ENCODE results near the gene PHYHIPL. TPM values are rescaled to one million over a fixed set of nuclear protein-coding genes. Genes with fewer than 3 reads are reported as not detected.
A peak's percentile ranks its signal among the peaks of the same experiment; 100 is the strongest.
"Not testable (repeated sequence)": the region's sequence is repeated elsewhere in the genome, so short reads cannot be mapped to it uniquely, and the experiment has no call there.

Gene PHYHIPL
- total and polyA plus RNA-seq, 4 donors, result 40.1 to 251 (median 143) TPM

DNA sequence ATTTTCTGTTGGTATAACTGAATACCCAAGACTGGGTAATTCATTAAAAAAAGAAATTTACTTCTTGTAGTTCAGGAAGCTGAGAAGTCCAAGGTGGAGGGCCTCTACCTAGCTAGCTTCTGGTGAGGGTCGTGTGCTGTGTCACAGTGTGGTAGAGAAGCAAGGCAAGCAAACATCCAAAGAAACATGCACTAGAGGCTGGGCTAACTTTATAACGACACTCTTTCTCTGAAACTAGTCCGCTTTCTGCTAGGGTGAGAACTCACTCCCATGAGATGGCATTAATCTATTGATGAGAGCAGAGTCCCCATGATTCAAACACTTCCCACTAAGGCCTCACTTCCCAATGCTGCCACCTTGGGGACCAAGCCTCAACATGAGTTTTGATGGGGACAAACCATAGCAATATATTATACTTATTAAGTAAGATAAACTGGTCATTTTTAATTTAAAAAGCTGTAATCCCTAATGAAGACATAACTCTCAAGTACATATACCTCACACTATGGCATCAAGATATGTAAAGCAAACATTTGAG lies 50.8 kb downstream of the PHYHIPL start:
- Histone ChIP-seq H3K9me3 (ENCODE audit: control insufficient read depth, insufficient read depth, low read length) (no peaks in the 10 kb centered on the region), H3K27me3 (ENCODE audit: control insufficient read depth, insufficient read depth, low read length) (no peaks in the 10 kb centered on the region), H3K4me1 (ENCODE audit: control insufficient read depth, insufficient read depth, low read length) (no peaks in the 10 kb centered on the region), H3K4me3 (ENCODE audit: low read depth, low read length) (no peak overlapping the region), H3K27ac (ENCODE audit: low read depth, low read length) (no peak overlapping the region), H3K36me3 (ENCODE audit: control insufficient read depth, insufficient read depth, low read length) (no peaks in the 10 kb centered on the region)
- DNase-seq (ENCODE audit: low read depth in 4 of 6, low spot score in 6 of 6), result no peak
- WGBS (ENCODE audit: insufficient coverage), result 100% methylated on average over 1 of the region's 3 CpGs

DNA sequence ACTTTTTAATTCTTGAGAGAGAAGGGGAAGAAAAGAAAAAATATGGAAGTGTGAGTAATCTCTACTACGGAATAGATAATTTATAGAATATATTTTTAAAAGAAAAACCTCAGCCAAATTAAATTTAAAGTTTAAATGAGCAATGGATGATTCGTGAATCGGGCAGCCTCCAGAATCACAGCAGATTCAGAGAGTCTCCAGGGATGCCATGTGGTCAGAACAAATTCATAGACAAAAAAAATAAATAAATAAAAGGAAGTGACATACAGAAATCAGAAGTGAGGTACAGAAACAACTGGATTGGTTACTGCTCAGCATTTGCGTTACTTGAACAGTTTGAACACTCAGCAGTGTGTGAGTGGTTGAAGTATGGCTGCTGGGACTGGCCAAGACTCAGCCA lies 53.0 kb downstream of the PHYHIPL start:
- DNase-seq (ENCODE audit: low read depth in 4 of 6, low spot score in 6 of 6), result no peak
- no peaks in the 10 kb centered on the region for H3K27me3 ChIP-seq (ENCODE audit: control insufficient read depth, insufficient read depth, low read length)
- no peak overlapping the region for H3K4me3 ChIP-seq (ENCODE audit: low read depth, low read length)
- no peaks in the 10 kb centered on the region for H3K4me1 ChIP-seq (ENCODE audit: control insufficient read depth, insufficient read depth, low read length)
- 82% methylated on average over 1 of the region's 4 CpGs for WGBS (ENCODE audit: insufficient coverage)
- no peak overlapping the region for H3K27ac ChIP-seq (ENCODE audit: low read depth, low read length)
- no peaks in the 10 kb centered on the region for H3K9me3 ChIP-seq (ENCODE audit: control insufficient read depth, insufficient read depth, low read length)
- H3K36me3 ChIP-seq (ENCODE audit: control insufficient read depth, insufficient read depth, low read length), result no peaks in the 10 kb centered on the region

DNA sequence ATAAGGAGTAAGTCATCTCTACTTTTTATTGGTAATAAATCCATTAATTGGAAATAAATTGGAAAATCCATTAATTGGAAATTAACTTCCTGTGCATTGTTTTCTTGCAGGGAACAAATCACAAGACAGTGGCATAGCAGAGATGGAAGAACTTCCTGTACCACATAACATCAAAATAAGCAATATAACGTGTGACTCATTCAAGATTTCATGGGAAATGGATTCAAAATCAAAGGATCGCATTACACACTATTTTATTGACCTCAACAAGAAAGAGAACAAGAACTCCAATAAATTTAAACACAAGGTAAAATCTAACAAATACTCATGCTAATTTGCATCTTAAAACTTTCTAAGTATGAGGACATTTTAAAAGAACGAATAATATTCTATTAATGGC lies 57.8 kb downstream of the PHYHIPL start:
- Histone ChIP-seq H3K4me3 (ENCODE audit: low read depth, low read length) (no peak overlapping the region), H3K27me3 (ENCODE audit: control insufficient read depth, insufficient read depth, low read length) (no peaks in the 10 kb centered on the region), H3K36me3 (ENCODE audit: control insufficient read depth, insufficient read depth, low read length) (peaks cover 5% of the 10 kb centered on the region), H3K9me3 (ENCODE audit: control insufficient read depth, insufficient read depth, low read length) (no peaks in the 10 kb centered on the region), H3K27ac (ENCODE audit: low read depth, low read length) (no peak overlapping the region), H3K4me1 (ENCODE audit: control insufficient read depth, insufficient read depth, low read length) (no peaks in the 10 kb centered on the region)
- no CpG with 5 or more reads among the region's 3 CpGs for WGBS (ENCODE audit: insufficient coverage)
- DNase-seq (ENCODE audit: low read depth in 4 of 6, low spot score in 6 of 6), result no peak

DNA sequence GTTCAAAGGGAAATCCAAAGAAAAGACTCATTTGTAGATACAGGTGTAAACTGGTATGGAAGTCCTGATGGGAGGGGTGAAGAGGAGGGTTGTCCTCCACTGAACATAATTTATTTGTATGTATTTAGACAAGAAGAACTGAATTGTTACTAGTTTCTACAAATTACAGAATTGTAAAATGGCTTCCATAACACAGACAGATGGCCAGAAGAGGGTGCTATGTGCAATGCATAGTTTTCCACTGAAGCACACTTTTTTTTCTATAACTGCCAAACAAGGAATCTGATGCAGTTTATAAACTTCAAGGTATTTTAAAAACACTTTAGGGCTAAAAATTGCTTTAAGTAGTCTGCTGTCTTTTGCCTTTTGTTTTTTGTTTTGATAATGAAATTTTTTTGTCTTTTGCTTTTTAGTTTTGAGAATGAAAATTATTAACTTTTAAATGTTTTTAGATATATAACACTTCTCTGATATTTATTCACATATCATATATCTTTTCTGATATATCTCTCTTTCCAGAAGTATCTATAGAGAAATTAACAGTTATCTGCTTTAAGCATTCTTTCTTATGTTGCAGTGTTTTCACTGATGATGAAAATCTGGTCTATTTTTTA lies 58.5 kb downstream of the PHYHIPL start:
- H3K36me3 ChIP-seq (ENCODE audit: control insufficient read depth, insufficient read depth, low read length), result peaks cover 7% of the 10 kb centered on the region

DNA sequence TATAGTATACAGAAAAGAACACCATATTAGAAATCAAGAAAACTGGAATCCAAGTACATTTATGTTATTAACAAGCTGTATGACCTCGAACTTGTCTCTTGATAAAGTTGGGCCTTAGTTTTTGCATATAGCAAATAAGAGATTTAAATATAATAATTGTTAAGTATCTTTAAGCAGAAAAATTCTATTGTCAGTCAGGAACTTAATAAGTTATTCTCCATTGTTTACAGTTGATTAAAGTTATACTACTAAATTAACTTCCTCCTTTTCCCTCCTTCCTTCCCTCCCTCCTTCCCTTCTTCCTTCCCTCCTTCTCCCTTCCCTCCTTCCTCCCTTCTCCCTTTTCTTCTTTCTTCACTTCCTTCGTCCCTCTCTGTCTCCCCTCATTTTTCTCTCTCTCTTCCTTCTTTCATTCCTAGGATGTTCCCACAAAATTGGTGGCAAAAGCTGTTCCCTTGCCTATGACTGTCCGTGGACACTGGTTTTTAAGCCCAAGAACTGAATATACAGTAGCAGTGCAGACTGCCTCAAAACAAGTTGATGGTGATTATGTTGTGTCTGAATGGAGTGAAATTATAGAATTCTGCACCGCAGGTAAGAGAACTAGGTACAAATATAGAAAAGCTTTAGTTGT lies 59.7 kb downstream of the PHYHIPL start:
- Histone ChIP-seq H3K27me3 (ENCODE audit: control insufficient read depth, insufficient read depth, low read length) (no peaks in the 10 kb centered on the region), H3K4me1 (ENCODE audit: control insufficient read depth, insufficient read depth, low read length) (no peaks in the 10 kb centered on the region), H3K9me3 (ENCODE audit: control insufficient read depth, insufficient read depth, low read length) (no peaks in the 10 kb centered on the region), H3K36me3 (ENCODE audit: control insufficient read depth, insufficient read depth, low read length) (peaks cover 7% of the 10 kb centered on the region), H3K4me3 (ENCODE audit: low read depth, low read length) (no peak overlapping the region), H3K27ac (ENCODE audit: low read depth, low read length) (no peak overlapping the region)
- DNase-seq (ENCODE audit: low read depth in 4 of 6, low spot score in 6 of 6), result no peak
- 80% methylated on average over 1 of the region's 4 CpGs for WGBS (ENCODE audit: insufficient coverage)

More for the DNA sequence above, 58.5 kb downstream of the PHYHIPL start:
- H3K27me3 ChIP-seq (ENCODE audit: control insufficient read depth, insufficient read depth, low read length), result no peaks in the 10 kb centered on the region
- DNase-seq (ENCODE audit: low read depth in 4 of 6, low spot score in 6 of 6), result peak in 3 of 6 donors; percentile 10 to 79 (median 64)
- H3K4me3 ChIP-seq (ENCODE audit: low read depth, low read length), result no peak overlapping the region
- H3K27ac ChIP-seq (ENCODE audit: low read depth, low read length), result peak overlapping the region; percentile 25
- no peaks in the 10 kb centered on the region for H3K4me1 ChIP-seq (ENCODE audit: control insufficient read depth, insufficient read depth, low read length)
- no peaks in the 10 kb centered on the region for H3K9me3 ChIP-seq (ENCODE audit: control insufficient read depth, insufficient read depth, low read length)

DNA sequence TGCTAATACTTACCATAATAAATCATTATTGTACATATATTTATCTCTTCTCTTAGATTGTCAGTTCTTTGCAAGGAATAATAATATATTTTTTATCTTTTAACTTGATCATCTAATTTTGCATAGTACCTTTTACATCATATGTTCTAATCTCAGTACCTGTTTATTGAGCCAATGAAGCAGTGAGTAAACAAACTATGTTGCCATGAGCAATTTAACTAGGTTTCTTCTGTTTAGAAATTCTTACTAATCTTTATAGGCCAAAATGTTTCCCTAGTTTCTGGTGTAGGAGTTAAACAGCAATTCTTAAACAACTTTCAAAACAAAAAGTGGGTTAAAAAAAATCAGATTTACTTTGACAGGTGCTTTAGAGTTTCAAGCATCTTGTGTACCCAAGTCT lies 61.3 kb downstream of the PHYHIPL start:
- peaks cover 11% of the 10 kb centered on the region for H3K36me3 ChIP-seq (ENCODE audit: control insufficient read depth, insufficient read depth, low read length)
- no peaks in the 10 kb centered on the region for H3K9me3 ChIP-seq (ENCODE audit: control insufficient read depth, insufficient read depth, low read length)
- H3K4me1 ChIP-seq (ENCODE audit: control insufficient read depth, insufficient read depth, low read length), result no peaks in the 10 kb centered on the region
- H3K27ac ChIP-seq (ENCODE audit: low read depth, low read length), result no peak overlapping the region
- H3K27me3 ChIP-seq (ENCODE audit: control insufficient read depth, insufficient read depth, low read length), result no peaks in the 10 kb centered on the region
- no peak for DNase-seq (ENCODE audit: low read depth in 4 of 6, low spot score in 6 of 6)
- H3K4me3 ChIP-seq (ENCODE audit: low read depth, low read length), result no peak overlapping the region

DNA sequence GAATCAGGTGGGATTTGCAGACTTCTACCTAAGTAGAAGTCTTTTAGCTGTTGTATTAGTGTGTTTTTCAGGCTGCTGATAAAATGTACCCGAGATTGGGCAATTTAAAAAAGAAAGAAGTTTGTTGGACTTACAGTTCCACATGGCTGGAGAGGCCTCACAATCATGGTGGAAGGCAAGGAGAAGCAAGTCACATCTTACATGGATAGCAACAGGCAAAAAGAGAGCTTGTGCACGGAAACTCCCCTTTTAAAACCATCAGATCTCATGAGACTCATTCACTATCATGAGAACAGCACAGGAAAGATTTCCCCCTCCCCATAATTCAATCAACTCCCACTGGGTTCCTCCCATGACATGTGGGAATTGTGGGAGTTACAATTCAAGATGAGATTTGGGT lies 62.7 kb downstream of the PHYHIPL start:
- not testable (repeated sequence) for H3K27ac ChIP-seq (ENCODE audit: low read depth, low read length); H3K4me3 ChIP-seq (ENCODE audit: low read depth, low read length); DNase-seq (ENCODE audit: low read depth in 4 of 6, low spot score in 6 of 6); H3K27me3 ChIP-seq (ENCODE audit: control insufficient read depth, insufficient read depth, low read length); H3K4me1 ChIP-seq (ENCODE audit: control insufficient read depth, insufficient read depth, low read length); H3K9me3 ChIP-seq (ENCODE audit: control insufficient read depth, insufficient read depth, low read length)
- H3K36me3 ChIP-seq (ENCODE audit: control insufficient read depth, insufficient read depth, low read length), result peaks cover 11% of the 10 kb centered on the region
- 86% methylated on average over 1 of the region's 2 CpGs for WGBS (ENCODE audit: insufficient coverage)

DNA sequence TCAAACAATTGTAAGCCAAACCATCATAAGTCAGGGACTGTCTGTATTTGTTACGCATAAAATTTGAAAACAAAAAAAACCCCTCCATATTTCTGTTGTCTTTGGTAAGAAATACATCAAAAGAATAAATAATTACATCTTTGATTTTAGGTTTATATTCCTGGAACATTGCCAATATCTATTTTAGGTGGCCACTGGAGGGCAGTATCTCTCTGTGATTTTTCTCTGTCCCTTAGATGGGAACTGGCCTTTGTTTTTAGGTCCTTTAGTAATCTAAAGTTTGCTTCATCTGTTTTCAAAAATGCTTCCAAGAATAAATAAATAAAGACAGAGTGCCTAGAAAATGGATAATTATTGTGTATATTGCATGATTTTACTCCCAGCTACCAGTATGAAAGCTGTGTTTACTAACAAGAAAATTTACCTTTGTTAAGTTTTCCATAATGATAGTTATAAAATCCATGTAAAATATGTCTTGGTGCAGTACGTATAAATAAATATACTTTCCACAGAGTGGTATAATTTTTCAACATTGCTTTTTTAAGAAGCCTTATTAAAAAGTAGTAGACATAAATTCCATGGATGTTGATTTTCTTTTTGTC lies 64.2 kb downstream of the PHYHIPL start:
- Histone ChIP-seq H3K27me3 (ENCODE audit: control insufficient read depth, insufficient read depth, low read length) (no peaks in the 10 kb centered on the region), H3K4me3 (ENCODE audit: low read depth, low read length) (no peak overlapping the region), H3K9me3 (ENCODE audit: control insufficient read depth, insufficient read depth, low read length) (no peaks in the 10 kb centered on the region), H3K36me3 (ENCODE audit: control insufficient read depth, insufficient read depth, low read length) (peaks cover 13% of the 10 kb centered on the region), H3K4me1 (ENCODE audit: control insufficient read depth, insufficient read depth, low read length) (no peaks in the 10 kb centered on the region), H3K27ac (ENCODE audit: low read depth, low read length) (no peak overlapping the region)
- peak; percentile 19 to 87 (median 34) for DNase-seq (ENCODE audit: low read depth in 4 of 6, low spot score in 6 of 6)
- WGBS (ENCODE audit: insufficient coverage), result no CpG with 5 or more reads among the region's 2 CpGs

DNA sequence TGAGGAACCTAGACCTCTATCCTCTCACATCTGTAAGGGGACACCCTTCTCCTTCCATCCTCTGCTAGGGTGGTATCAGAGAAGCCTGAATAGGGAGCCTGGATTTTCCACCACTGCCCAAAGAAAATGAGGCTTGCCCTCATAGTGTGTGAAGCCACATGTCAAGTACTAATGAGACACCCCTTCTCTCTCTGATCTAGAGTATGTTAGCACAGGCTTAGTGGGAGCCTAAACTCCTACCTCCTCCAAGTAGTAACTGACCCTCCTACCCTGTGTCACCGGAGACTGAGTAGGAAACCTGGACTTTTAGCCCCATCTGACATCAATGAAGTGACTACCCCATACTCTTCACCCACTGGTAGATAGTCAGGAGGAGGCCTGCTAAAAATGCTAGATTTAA lies 65.6 kb downstream of the PHYHIPL start:
- H3K27me3 ChIP-seq (ENCODE audit: control insufficient read depth, insufficient read depth, low read length), result no peaks in the 10 kb centered on the region
- no peaks in the 10 kb centered on the region for H3K9me3 ChIP-seq (ENCODE audit: control insufficient read depth, insufficient read depth, low read length)
- no peak for DNase-seq (ENCODE audit: low read depth in 4 of 6, low spot score in 6 of 6)
- WGBS (ENCODE audit: insufficient coverage), result no CpG with 5 or more reads among the region's 1 CpG
- H3K27ac ChIP-seq (ENCODE audit: low read depth, low read length), result no peak overlapping the region
- H3K4me1 ChIP-seq (ENCODE audit: control insufficient read depth, insufficient read depth, low read length), result no peaks in the 10 kb centered on the region
- peaks cover 10% of the 10 kb centered on the region for H3K36me3 ChIP-seq (ENCODE audit: control insufficient read depth, insufficient read depth, low read length)
- H3K4me3 ChIP-seq (ENCODE audit: low read depth, low read length), result no peak overlapping the region

DNA sequence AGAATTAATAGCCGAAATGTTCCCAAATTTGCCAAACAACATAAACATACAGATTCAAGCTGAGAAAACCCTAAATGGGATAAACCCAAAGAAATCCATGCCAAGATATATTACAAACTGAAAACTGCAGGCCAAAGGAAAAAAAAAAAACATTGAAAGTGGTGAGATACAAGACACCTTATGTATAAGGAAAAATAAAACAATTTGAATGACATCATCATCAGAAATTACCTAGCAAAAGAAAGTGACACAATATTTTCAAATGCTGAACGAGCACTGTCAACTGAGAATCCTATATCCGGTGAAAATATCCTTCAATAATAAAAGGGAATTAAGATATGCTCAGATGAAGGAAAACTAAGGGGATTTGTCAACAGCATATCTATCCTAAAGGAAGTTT lies 66.5 kb downstream of the PHYHIPL start:
- H3K4me3 ChIP-seq (ENCODE audit: low read depth, low read length), result no peak overlapping the region
- no peak for DNase-seq (ENCODE audit: low read depth in 4 of 6, low spot score in 6 of 6)
- peaks cover 10% of the 10 kb centered on the region for H3K36me3 ChIP-seq (ENCODE audit: control insufficient read depth, insufficient read depth, low read length)
- H3K27me3 ChIP-seq (ENCODE audit: control insufficient read depth, insufficient read depth, low read length), result no peaks in the 10 kb centered on the region
- no peaks in the 10 kb centered on the region for H3K4me1 ChIP-seq (ENCODE audit: control insufficient read depth, insufficient read depth, low read length)
- H3K27ac ChIP-seq (ENCODE audit: low read depth, low read length), result no peak overlapping the region
- H3K9me3 ChIP-seq (ENCODE audit: control insufficient read depth, insufficient read depth, low read length), result no peaks in the 10 kb centered on the region
- WGBS (ENCODE audit: insufficient coverage), result no CpG with 5 or more reads among the region's 3 CpGs
